HEK293 (cell line): ENCODE measurements around the gene PROSER2.

Source experiments
- CTCF ChIA-PET: fragments of 350-600 bp; formaldehyde crosslinking; extraction: SDS; loops from one replicate; lab custom pipeline; 2021; ENCODE audit warnings: antibody characterized with exemption; lab: Yijun Ruan, JAX
- POLR2A ChIA-PET: fragments of 300-600 bp; formaldehyde crosslinking; extraction: SDS; loops from one replicate; lab custom pipeline; 2020; ENCODE audit warnings: antibody characterized with exemption, inconsistent platforms; lab: Yijun Ruan, JAX
- H3K27ac ChIP-seq: fragments of 200-500 bp; sonication (Bioruptor generic); 2 replicates; pipeline ENCODE4 v1.5.1; 2014; ENCODE audit warnings: low read depth, low read length, control low read depth, inconsistent platforms; ENCODE audit errors: extremely low read depth
- H3K36me3 ChIP-seq, 2 experiments: fragments of 200-500 bp in 1 of 2; sonication (Bioruptor generic) in 1 of 2; 1 replicate in 1 of 2; 2 replicates in 1 of 2; pipeline ENCODE4 v1.5.1; 2014 to 2017; ENCODE audit warnings: inconsistent platforms in 2 of 2, low read length in 2 of 2; ENCODE audit not compliant: control insufficient read depth in 2 of 2, insufficient read depth in 1 of 2
- H3K4me1 ChIP-seq: fragments of 200-500 bp; sonication (Bioruptor generic); 2 replicates; pipeline ENCODE4 v1.5.1; 2014; ENCODE audit warnings: mild to moderate bottlenecking, low read length, inconsistent platforms; ENCODE audit not compliant: control insufficient read depth, insufficient read depth
- H3K4me3 ChIP-seq: 2 replicates; pipeline ENCODE4 v1.5.1; 2011; ENCODE audit warnings: low read depth, mild to moderate bottlenecking, control low read depth, low read length, moderate library complexity
- H3K9me3 ChIP-seq: fragments of 200-500 bp; sonication (Bioruptor generic); 2 replicates; pipeline ENCODE4 v1.5.1; 2014; ENCODE audit warnings: low read depth, low read length, inconsistent platforms; ENCODE audit not compliant: control insufficient read depth, insufficient read depth
- GLIS1 ChIP-seq: fragments of 450-650 bp; formaldehyde crosslinking; IDR thresholded peaks from 2 replicates; pipeline ENCODE4 v1.5.1; 2016; ENCODE audit warnings: missing biosample characterization, missing genetic modification characterization
- KLF16 ChIP-seq: fragments of 450-650 bp; formaldehyde crosslinking; IDR thresholded peaks from 2 replicates; pipeline ENCODE4 v1.5.1; 2017; ENCODE audit warnings: missing biosample characterization, missing genetic modification characterization
- KLF7 ChIP-seq: fragments of 450-650 bp; formaldehyde crosslinking; IDR thresholded peaks from 2 replicates; pipeline ENCODE4 v1.5.1; 2016; ENCODE audit warnings: missing biosample characterization, missing genetic modification characterization, borderline replicate concordance
- SCRT1 ChIP-seq: fragments of 450-650 bp; formaldehyde crosslinking; IDR thresholded peaks from 2 replicates; pipeline ENCODE4 v1.5.1; 2016; ENCODE audit warnings: missing biosample characterization, missing genetic modification characterization, borderline replicate concordance
- YY2 ChIP-seq: fragments of 450-650 bp; formaldehyde crosslinking; IDR thresholded peaks from 2 replicates; pipeline ENCODE4 v1.5.1; 2016; ENCODE audit warnings: missing biosample characterization, missing genetic modification characterization
- ZBTB7A ChIP-seq: fragments of 450-650 bp; formaldehyde crosslinking; IDR thresholded peaks from 2 replicates; pipeline ENCODE4 v1.5.1; 2016; ENCODE audit warnings: low read depth, missing biosample characterization, missing genetic modification characterization
- ZEB2 ChIP-seq: fragments of 450-650 bp; formaldehyde crosslinking; IDR thresholded peaks from 2 replicates; pipeline ENCODE4 v1.5.1; 2016; ENCODE audit warnings: missing biosample characterization, missing genetic modification characterization
- ZNF146 ChIP-seq: fragments of 450-650 bp; formaldehyde crosslinking; IDR thresholded peaks from 2 replicates; pipeline ENCODE4 v1.5.1; 2016; ENCODE audit warnings: missing biosample characterization, missing genetic modification characterization
- ZNF157 ChIP-seq: fragments of 450-650 bp; formaldehyde crosslinking; IDR thresholded peaks from 2 replicates; pipeline ENCODE4 v1.5.1; 2016; ENCODE audit warnings: missing biosample characterization, missing genetic modification characterization
- ZNF19 ChIP-seq: fragments of 450-650 bp; formaldehyde crosslinking; IDR thresholded peaks from 2 replicates; pipeline ENCODE4; 2016; ENCODE audit warnings: missing biosample characterization, missing genetic modification characterization, low read depth
- ZNF211 ChIP-seq: fragments of 450-650 bp; formaldehyde crosslinking; IDR thresholded peaks from 2 replicates; pipeline ENCODE4 v1.5.1; 2016; ENCODE audit warnings: low read depth, missing biosample characterization, missing genetic modification characterization
- ZNF214 ChIP-seq: fragments of 450-650 bp; formaldehyde crosslinking; IDR thresholded peaks from 2 replicates; pipeline ENCODE4 v1.5.1; 2017; ENCODE audit warnings: missing biosample characterization, mild to moderate bottlenecking, missing genetic modification characterization, borderline replicate concordance
- ZNF266 ChIP-seq: fragments of 450-650 bp; formaldehyde crosslinking; IDR thresholded peaks from 2 replicates; pipeline ENCODE4 v1.5.1; 2016; ENCODE audit warnings: missing biosample characterization, missing genetic modification characterization, low read depth
- ZNF404 ChIP-seq: fragments of 450-650 bp; formaldehyde crosslinking; IDR thresholded peaks from 2 replicates; pipeline ENCODE4 v1.5.1; 2017; ENCODE audit warnings: missing biosample characterization, missing genetic modification characterization
- ZNF664 ChIP-seq: fragments of 450-650 bp; formaldehyde crosslinking; IDR thresholded peaks from 2 replicates; pipeline ENCODE4 v1.5.1; 2016; ENCODE audit warnings: missing biosample characterization, missing genetic modification characterization
- TF ChIP-seq, protein P1 (sequence below): fragments of 450-650 bp; formaldehyde crosslinking; IDR thresholded peaks from 2 replicates; pipeline ENCODE4 v1.5.1; 2017; ENCODE audit warnings: missing biosample characterization, missing genetic modification characterization
- TF ChIP-seq, protein P2 (sequence below): IDR thresholded peaks from 2 replicates; pipeline ENCODE4 v1.6.1; 2011; ENCODE audit warnings: mild to moderate bottlenecking, low read depth, low read length, borderline replicate concordance
- TF ChIP-seq, protein P3 (sequence below): fragments of 450-650 bp; formaldehyde crosslinking; IDR thresholded peaks from 2 replicates; pipeline ENCODE4 v1.5.1; 2017; ENCODE audit warnings: missing biosample characterization, missing genetic modification characterization
- TF ChIP-seq, protein P4 (sequence below): sonication (generic); formaldehyde crosslinking; IDR thresholded peaks from 2 replicates; pipeline ENCODE4 v1.8.1; 2022; ENCODE audit warnings: mild to moderate bottlenecking, moderate library complexity, missing genetic modification reagents
- TF ChIP-seq, protein P5 (sequence below): fragments of 450-650 bp; formaldehyde crosslinking; IDR thresholded peaks from 2 replicates; pipeline ENCODE4 v1.5.0; 2017; ENCODE audit warnings: missing biosample characterization, missing genetic modification characterization, borderline replicate concordance
- TF ChIP-seq, protein P6 (sequence below): fragments of 450-650 bp; formaldehyde crosslinking; IDR thresholded peaks from 2 replicates; pipeline ENCODE4 v1.5.1; 2016; ENCODE audit warnings: missing biosample characterization, missing genetic modification characterization

PROSER2 gene

DNA sequence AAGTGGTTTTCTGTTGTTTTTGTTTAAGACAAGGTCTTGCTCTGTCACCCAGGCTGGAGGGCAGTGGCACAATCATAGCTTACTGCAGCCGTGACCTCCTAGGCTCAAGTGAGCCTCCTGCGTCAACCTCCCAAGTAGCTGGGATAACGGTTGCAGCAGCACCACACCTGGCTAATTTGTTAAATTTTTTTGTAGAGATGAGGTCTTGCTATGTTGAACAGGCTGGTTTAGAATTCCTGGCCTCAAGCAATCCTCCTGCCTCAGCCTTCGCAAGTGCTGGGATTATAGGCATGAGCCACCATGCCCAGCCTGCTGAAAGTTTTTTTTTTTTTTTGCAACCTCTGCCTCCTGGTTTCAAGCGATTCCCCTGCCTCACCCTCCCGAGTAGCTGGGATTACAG, 31.1 kb downstream of the PROSER2 start:
- ChIA-PET CTCF (interaction anchor here (0.6 to 1.0 kb wide), 5 partner anchors 8 to 360 kb away, joined by 3 to 4 read pairs (median 3); no protein-coding TSS in a partner anchor), POLR2A (no interaction called here)
- Histone ChIP-seq H3K4me1 (no peaks in the 10 kb centered on the region), H3K9me3 (no peaks in the 10 kb centered on the region), H3K4me3 (no peak overlapping the region), H3K36me3 (peaks cover 3 to 49% of the 10 kb centered on the region in 2 experiments; a peak in 2 of 3 replicates), H3K27ac (no peak overlapping the region)
- TF ChIP-seq, protein P1, sequence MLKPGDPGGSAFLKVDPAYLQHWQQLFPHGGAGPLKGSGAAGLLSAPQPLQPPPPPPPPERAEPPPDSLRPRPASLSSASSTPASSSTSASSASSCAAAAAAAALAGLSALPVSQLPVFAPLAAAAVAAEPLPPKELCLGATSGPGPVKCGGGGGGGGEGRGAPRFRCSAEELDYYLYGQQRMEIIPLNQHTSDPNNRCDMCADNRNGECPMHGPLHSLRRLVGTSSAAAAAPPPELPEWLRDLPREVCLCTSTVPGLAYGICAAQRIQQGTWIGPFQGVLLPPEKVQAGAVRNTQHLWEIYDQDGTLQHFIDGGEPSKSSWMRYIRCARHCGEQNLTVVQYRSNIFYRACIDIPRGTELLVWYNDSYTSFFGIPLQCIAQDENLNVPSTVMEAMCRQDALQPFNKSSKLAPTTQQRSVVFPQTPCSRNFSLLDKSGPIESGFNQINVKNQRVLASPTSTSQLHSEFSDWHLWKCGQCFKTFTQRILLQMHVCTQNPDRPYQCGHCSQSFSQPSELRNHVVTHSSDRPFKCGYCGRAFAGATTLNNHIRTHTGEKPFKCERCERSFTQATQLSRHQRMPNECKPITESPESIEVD: no peak
- TF ChIP-seq, protein P2, sequence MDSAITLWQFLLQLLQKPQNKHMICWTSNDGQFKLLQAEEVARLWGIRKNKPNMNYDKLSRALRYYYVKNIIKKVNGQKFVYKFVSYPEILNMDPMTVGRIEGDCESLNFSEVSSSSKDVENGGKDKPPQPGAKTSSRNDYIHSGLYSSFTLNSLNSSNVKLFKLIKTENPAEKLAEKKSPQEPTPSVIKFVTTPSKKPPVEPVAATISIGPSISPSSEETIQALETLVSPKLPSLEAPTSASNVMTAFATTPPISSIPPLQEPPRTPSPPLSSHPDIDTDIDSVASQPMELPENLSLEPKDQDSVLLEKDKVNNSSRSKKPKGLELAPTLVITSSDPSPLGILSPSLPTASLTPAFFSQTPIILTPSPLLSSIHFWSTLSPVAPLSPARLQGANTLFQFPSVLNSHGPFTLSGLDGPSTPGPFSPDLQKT: no peak
- no peak for TF ChIP-seq SCRT1 (tag by site-specific recombination)
- TF ChIP-seq ZEB2: no peak

DNA sequence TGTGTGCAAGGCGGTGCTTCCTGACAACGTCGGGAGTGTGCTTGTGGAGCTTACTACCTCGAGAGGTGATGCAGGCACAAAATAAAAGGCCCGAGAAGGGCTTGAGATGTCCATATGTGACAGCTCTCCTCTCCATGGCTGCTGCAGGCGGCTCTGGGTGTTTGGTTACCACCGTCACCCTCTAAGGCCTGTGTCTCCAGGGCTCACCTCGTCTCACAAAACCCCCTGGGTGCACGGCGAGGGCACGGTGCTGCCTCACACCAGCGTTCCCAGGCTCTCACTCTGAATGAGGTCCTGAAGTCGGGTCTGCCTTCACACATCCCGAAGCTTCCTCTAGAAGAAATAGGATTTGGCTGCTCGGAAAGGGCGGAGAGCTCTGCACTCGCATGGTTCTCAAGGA, 32.9 kb downstream of the PROSER2 start:
- TF ChIP-seq, protein P3, sequence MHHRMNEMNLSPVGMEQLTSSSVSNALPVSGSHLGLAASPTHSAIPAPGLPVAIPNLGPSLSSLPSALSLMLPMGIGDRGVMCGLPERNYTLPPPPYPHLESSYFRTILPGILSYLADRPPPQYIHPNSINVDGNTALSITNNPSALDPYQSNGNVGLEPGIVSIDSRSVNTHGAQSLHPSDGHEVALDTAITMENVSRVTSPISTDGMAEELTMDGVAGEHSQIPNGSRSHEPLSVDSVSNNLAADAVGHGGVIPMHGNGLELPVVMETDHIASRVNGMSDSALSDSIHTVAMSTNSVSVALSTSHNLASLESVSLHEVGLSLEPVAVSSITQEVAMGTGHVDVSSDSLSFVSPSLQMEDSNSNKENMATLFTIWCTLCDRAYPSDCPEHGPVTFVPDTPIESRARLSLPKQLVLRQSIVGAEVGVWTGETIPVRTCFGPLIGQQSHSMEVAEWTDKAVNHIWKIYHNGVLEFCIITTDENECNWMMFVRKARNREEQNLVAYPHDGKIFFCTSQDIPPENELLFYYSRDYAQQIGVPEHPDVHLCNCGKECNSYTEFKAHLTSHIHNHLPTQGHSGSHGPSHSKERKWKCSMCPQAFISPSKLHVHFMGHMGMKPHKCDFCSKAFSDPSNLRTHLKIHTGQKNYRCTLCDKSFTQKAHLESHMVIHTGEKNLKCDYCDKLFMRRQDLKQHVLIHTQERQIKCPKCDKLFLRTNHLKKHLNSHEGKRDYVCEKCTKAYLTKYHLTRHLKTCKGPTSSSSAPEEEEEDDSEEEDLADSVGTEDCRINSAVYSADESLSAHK (tag by site-specific recombination): no peak

DNA sequence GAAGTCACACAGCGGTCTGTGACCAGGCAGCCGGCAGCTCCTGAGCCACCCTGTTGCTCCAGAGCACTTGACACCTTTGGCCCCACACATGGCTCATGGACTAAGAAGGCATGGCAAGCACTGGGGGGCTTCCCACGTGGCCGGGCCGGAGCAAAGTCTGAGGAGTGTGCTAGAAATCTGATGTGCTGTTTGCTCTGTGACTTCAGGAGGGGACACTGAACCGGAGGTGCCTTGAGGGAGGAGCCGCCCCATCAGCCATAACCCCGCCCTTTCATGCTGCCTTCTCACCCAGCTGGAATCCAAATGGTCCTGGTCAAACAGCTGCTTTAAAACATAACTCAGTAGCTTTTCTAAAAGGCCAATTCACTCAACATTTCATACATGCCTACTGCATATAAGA, 33.5 kb downstream of the PROSER2 start:
- no peak overlapping the region for H3K4me3 ChIP-seq
- no peaks in the 10 kb centered on the region for H3K9me3 ChIP-seq
- ChIA-PET CTCF (interaction anchor here (0.5 kb wide), 1 partner anchor 36 kb away, joined by 5 read pairs; no protein-coding TSS in a partner anchor), POLR2A (no interaction called here)
- no peaks in the 10 kb centered on the region for H3K4me1 ChIP-seq
- H3K36me3 ChIP-seq: peaks cover 3 to 43% of the 10 kb centered on the region in 2 experiments; a peak in 2 of 3 replicates
- no peak overlapping the region for H3K27ac ChIP-seq
- TF ChIP-seq ZNF214 (tag by site-specific recombination) (no peak), ZNF146 (no peak), ZNF266 (tag by site-specific recombination) (no peak), KLF7 (no peak), ZNF19 (tag by site-specific recombination) (no peak), ZNF211 (tag by site-specific recombination) (no peak), YY2 (tag by site-specific recombination) (no peak), KLF16 (tag by site-specific recombination) (no peak), ZNF664 (tag by site-specific recombination) (no peak), ZNF404 (tag by site-specific recombination) (no peak), ZNF157 (tag by site-specific recombination) (no peak), ZBTB7A (tag by site-specific recombination) (no peak), GLIS1 (tag by site-specific recombination) (no peak)
- TF ChIP-seq, protein P4, sequence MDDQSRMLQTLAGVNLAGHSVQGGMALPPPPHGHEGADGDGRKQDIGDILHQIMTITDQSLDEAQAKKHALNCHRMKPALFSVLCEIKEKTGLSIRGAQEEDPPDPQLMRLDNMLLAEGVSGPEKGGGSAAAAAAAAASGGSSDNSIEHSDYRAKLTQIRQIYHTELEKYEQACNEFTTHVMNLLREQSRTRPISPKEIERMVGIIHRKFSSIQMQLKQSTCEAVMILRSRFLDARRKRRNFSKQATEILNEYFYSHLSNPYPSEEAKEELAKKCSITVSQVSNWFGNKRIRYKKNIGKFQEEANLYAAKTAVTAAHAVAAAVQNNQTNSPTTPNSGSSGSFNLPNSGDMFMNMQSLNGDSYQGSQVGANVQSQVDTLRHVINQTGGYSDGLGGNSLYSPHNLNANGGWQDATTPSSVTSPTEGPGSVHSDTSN: no peak
- TF ChIP-seq, protein P5, sequence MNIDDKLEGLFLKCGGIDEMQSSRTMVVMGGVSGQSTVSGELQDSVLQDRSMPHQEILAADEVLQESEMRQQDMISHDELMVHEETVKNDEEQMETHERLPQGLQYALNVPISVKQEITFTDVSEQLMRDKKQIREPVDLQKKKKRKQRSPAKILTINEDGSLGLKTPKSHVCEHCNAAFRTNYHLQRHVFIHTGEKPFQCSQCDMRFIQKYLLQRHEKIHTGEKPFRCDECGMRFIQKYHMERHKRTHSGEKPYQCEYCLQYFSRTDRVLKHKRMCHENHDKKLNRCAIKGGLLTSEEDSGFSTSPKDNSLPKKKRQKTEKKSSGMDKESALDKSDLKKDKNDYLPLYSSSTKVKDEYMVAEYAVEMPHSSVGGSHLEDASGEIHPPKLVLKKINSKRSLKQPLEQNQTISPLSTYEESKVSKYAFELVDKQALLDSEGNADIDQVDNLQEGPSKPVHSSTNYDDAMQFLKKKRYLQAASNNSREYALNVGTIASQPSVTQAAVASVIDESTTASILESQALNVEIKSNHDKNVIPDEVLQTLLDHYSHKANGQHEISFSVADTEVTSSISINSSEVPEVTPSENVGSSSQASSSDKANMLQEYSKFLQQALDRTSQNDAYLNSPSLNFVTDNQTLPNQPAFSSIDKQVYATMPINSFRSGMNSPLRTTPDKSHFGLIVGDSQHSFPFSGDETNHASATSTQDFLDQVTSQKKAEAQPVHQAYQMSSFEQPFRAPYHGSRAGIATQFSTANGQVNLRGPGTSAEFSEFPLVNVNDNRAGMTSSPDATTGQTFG (tag by site-specific recombination): no peak
- TF ChIP-seq, protein P6, sequence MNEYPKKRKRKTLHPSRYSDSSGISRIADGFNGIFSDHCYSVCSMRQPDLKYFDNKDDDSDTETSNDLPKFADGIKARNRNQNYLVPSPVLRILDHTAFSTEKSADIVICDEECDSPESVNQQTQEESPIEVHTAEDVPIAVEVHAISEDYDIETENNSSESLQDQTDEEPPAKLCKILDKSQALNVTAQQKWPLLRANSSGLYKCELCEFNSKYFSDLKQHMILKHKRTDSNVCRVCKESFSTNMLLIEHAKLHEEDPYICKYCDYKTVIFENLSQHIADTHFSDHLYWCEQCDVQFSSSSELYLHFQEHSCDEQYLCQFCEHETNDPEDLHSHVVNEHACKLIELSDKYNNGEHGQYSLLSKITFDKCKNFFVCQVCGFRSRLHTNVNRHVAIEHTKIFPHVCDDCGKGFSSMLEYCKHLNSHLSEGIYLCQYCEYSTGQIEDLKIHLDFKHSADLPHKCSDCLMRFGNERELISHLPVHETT (tag by site-specific recombination): no peak

More for the DNA sequence above, 32.9 kb downstream of the PROSER2 start:
- H3K27ac ChIP-seq: no peak overlapping the region
- H3K4me1 ChIP-seq: no peaks in the 10 kb centered on the region
- ChIA-PET CTCF (no interaction called here), POLR2A (no interaction called here)
- H3K36me3 ChIP-seq: peaks cover 3 to 42% of the 10 kb centered on the region in 2 experiments; a peak in 2 of 3 replicates
- no peaks in the 10 kb centered on the region for H3K9me3 ChIP-seq
- H3K4me3 ChIP-seq: no peak overlapping the region
